HG03025 (cell line): ENCODE measurements around the gene FAM120B.

Experiments used
- ATAC-seq: cut with Tn5 transposase; IDR thresholded peaks from one replicate; pipeline ENCODE4 v1.9.1; 2021; ENCODE audit warnings: mild to moderate bottlenecking, moderate library complexity; ENCODE audit not compliant: unreplicated experiment, low FRiP score

Gene FAM120B

GRCh38 chr6:170451762-170452651 lies 145.4 kb downstream of the FAM120B start:
- no peak for ATAC-seq

- ATAC-seq = no peak
Measured at GRCh38 chr6:170452767-170453545, 146.4 kb downstream of the FAM120B start.

GRCh38 chr6:170453586-170454511 lies 147.3 kb downstream of the FAM120B start:
- no peak for ATAC-seq

GRCh38 chr6:170454512-170455285 lies 148.1 kb downstream of the FAM120B start:
- ATAC-seq = no peak

GRCh38 chr6:170455335-170455979 lies 148.9 kb downstream of the FAM120B start:
- no peak for ATAC-seq

- no peak for ATAC-seq
Measured at GRCh38 chr6:170456334-170456733, 149.8 kb downstream of the FAM120B start.
